HEK293 (cell line): Measurements from ENCODE around the gene CMYA5.
"Not testable (repeated sequence)": the region's sequence is repeated elsewhere in the genome, so short reads cannot be mapped to it uniquely, and the experiment has no call there.

ENCODE experiments used
- CTCF ChIA-PET: fragments of 350-600 bp; formaldehyde crosslinking; extraction: SDS; loops from one replicate; lab custom pipeline; 2021; ENCODE audit warnings: antibody characterized with exemption; lab: Yijun Ruan, JAX
- POLR2A ChIA-PET: fragments of 300-600 bp; formaldehyde crosslinking; extraction: SDS; loops from one replicate; lab custom pipeline; 2020; ENCODE audit warnings: antibody characterized with exemption, inconsistent platforms; lab: Yijun Ruan, JAX
- H3K27ac ChIP-seq: fragments of 200-500 bp; sonication (Bioruptor generic); 2 replicates; pipeline ENCODE4 v1.5.1; 2014; ENCODE audit warnings: low read depth, low read length, control low read depth, inconsistent platforms; ENCODE audit errors: extremely low read depth
- H3K36me3 ChIP-seq, 2 experiments: fragments of 200-500 bp in 1 of 2; sonication (Bioruptor generic) in 1 of 2; 1 replicate in 1 of 2; 2 replicates in 1 of 2; pipeline ENCODE4 v1.5.1; 2014 to 2017; ENCODE audit warnings: inconsistent platforms in 2 of 2, low read length in 2 of 2; ENCODE audit not compliant: control insufficient read depth in 2 of 2, insufficient read depth in 1 of 2
- H3K4me1 ChIP-seq: fragments of 200-500 bp; sonication (Bioruptor generic); 2 replicates; pipeline ENCODE4 v1.5.1; 2014; ENCODE audit warnings: mild to moderate bottlenecking, low read length, inconsistent platforms; ENCODE audit not compliant: control insufficient read depth, insufficient read depth
- H3K4me3 ChIP-seq: 2 replicates; pipeline ENCODE4 v1.5.1; 2011; ENCODE audit warnings: low read depth, mild to moderate bottlenecking, control low read depth, low read length, moderate library complexity
- H3K9me3 ChIP-seq: fragments of 200-500 bp; sonication (Bioruptor generic); 2 replicates; pipeline ENCODE4 v1.5.1; 2014; ENCODE audit warnings: low read depth, low read length, inconsistent platforms; ENCODE audit not compliant: control insufficient read depth, insufficient read depth
- GLI4 ChIP-seq: fragments of 450-650 bp; formaldehyde crosslinking; IDR thresholded peaks from 2 replicates; pipeline ENCODE4 v1.5.1; 2016; ENCODE audit warnings: missing biosample characterization, missing genetic modification characterization
- PRDM6 ChIP-seq: fragments of 450-650 bp; formaldehyde crosslinking; IDR thresholded peaks from 2 replicates; pipeline ENCODE4 v1.5.1; 2017; ENCODE audit warnings: missing biosample characterization, missing genetic modification characterization
- SALL2 ChIP-seq: fragments of 450-650 bp; formaldehyde crosslinking; IDR thresholded peaks from 2 replicates; pipeline ENCODE4 v1.5.0; 2017; ENCODE audit warnings: missing biosample characterization, mild to moderate bottlenecking, missing genetic modification characterization, borderline replicate concordance
- SCRT2 ChIP-seq: fragments of 450-650 bp; formaldehyde crosslinking; IDR thresholded peaks from 2 replicates; pipeline ENCODE4 v1.5.1; 2016; ENCODE audit warnings: missing biosample characterization, missing genetic modification characterization
- WT1 ChIP-seq: fragments of 450-650 bp; formaldehyde crosslinking; IDR thresholded peaks from 2 replicates; pipeline ENCODE4 v1.5.1; 2016; ENCODE audit warnings: missing biosample characterization, missing genetic modification characterization
- YY1 ChIP-seq: fragments of 450-650 bp; formaldehyde crosslinking; IDR thresholded peaks from 2 replicates; pipeline ENCODE4 v1.5.1; 2018; ENCODE audit warnings: missing biosample characterization, missing genetic modification characterization
- ZBTB10 ChIP-seq: fragments of 450-650 bp; formaldehyde crosslinking; IDR thresholded peaks from 2 replicates; pipeline ENCODE4 v1.5.1; 2016; ENCODE audit warnings: missing biosample characterization, missing genetic modification characterization
- ZFP69B ChIP-seq: fragments of 450-650 bp; formaldehyde crosslinking; IDR thresholded peaks from 2 replicates; pipeline ENCODE4 v1.5.1; 2016; ENCODE audit warnings: missing biosample characterization, missing genetic modification characterization
- ZNF18 ChIP-seq: fragments of 450-650 bp; formaldehyde crosslinking; IDR thresholded peaks from 2 replicates; pipeline ENCODE4 v1.5.1; 2016; ENCODE audit warnings: missing biosample characterization, missing genetic modification characterization
- ZNF19 ChIP-seq: fragments of 450-650 bp; formaldehyde crosslinking; IDR thresholded peaks from 2 replicates; pipeline ENCODE4; 2016; ENCODE audit warnings: missing biosample characterization, missing genetic modification characterization, low read depth
- ZNF324 ChIP-seq: fragments of 450-650 bp; formaldehyde crosslinking; IDR thresholded peaks from 2 replicates; pipeline ENCODE4 v1.5.1; 2016; ENCODE audit warnings: missing biosample characterization, missing genetic modification characterization
- ZNF449 ChIP-seq: fragments of 450-650 bp; formaldehyde crosslinking; IDR thresholded peaks from 2 replicates; pipeline ENCODE4 v1.5.1; 2017; ENCODE audit warnings: missing biosample characterization, mild to moderate bottlenecking, missing genetic modification characterization, moderate library complexity
- ZNF514 ChIP-seq: fragments of 450-650 bp; formaldehyde crosslinking; IDR thresholded peaks from 2 replicates; pipeline ENCODE4 v1.5.1; 2016; ENCODE audit warnings: missing biosample characterization, missing genetic modification characterization
- ZNF549 ChIP-seq: fragments of 450-650 bp; IDR thresholded peaks from 2 replicates; pipeline ENCODE4 v1.5.1; 2018; ENCODE audit warnings: missing biosample characterization, missing genetic modification characterization, mild to moderate bottlenecking, inconsistent platforms, moderate library complexity
- ZNF654 ChIP-seq: fragments of 450-650 bp; formaldehyde crosslinking; IDR thresholded peaks from 2 replicates; pipeline ENCODE4 v1.5.1; 2016; ENCODE audit warnings: low read depth, missing biosample characterization, missing genetic modification characterization
- ZNF658 ChIP-seq: fragments of 450-650 bp; formaldehyde crosslinking; IDR thresholded peaks from 2 replicates; pipeline ENCODE4; 2016; ENCODE audit warnings: missing biosample characterization, missing genetic modification characterization
- ZNF701 ChIP-seq: fragments of 450-650 bp; formaldehyde crosslinking; IDR thresholded peaks from 2 replicates; pipeline ENCODE4 v1.5.1; 2016; ENCODE audit warnings: missing biosample characterization, missing genetic modification characterization
- TF ChIP-seq, protein P1 (sequence below): fragments of 450-650 bp; formaldehyde crosslinking; IDR thresholded peaks from 2 replicates; pipeline ENCODE4 v1.5.1; 2017; ENCODE audit warnings: missing biosample characterization, missing genetic modification characterization

Gene CMYA5

DNA sequence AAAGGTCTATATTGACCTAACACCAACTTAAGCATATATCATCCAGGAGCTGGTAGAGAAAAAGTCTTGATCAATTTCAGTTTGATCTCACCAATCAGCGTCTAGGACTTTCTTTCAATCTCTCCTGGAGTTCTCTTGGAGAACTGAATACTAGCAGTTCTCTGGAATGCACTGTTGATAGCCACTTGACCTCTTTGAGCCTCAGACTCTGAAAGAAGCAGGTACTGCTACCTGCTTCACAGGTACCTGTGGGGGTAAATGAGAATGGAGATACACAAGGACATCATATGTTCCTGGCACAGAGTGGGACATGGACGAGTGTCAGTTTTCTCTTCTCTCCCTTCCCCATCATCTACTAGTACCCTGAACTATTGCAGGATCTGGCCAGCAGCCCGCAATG is 16.0 kb downstream of the CMYA5 start (continued):
- TF ChIP-seq ZNF18 (tag by site-specific recombination), result no peak
- no peak for TF ChIP-seq ZNF701

DNA sequence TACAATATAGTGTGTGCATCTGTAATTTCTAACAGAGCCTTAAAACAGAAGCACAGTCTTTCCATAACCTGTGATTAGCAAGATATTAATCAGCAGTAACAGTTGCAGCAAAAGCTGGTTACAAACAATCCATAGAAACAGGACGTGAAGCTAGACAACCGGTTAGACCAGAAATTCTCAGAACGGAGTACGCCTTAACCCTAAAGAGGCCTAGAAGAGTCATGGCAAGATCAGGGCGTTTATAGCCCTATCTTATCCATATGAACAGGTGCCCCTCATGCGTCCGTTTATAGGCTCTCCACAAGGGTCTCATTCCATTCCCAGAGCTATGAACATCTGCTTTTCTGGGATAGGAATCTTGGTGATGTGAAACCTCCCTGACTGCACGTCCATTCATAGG is 16.7 kb downstream of the CMYA5 start:
- H3K4me3 ChIP-seq, H3K4me1 ChIP-seq, POLR2A ChIA-PET, CTCF ChIA-PET, H3K27ac ChIP-seq, H3K36me3 ChIP-seq, H3K9me3 ChIP-seq: not testable (repeated sequence)

DNA sequence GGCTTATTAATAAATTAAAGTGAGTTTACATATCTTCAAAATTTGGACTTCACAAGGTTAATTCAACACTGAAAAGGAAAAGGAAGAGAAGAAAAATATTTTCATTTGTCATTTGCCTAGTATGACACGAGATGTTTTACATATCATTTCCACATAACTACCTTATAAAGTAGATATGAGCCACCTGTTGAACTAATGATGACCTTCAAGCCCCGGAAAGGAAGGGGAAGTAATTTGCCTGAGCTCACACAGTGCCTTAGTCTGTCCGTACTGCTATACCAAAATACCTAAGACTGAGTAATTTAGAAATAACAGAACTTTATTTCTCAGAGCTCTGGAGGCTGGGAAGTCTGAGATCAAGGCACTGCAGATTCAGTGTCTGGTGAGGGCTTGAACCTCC is 17.9 kb downstream of the CMYA5 start:
- TF ChIP-seq ZNF324 (tag by site-specific recombination) (no peak), SCRT2 (tag by site-specific recombination) (0 out of 2 replicates have a peak, but pooled peaks have one; percentile 38)
- TF ChIP-seq, all 188 proteins: peak for 1
- Histone ChIP-seq H3K9me3 (no peaks in the 10 kb centered on the region), H3K27ac (no peak overlapping the region), H3K4me3 (no peak overlapping the region), H3K36me3 (no peaks in the 10 kb centered on the region), H3K4me1 (no peaks in the 10 kb centered on the region)
- ChIA-PET POLR2A (no interaction called here), CTCF (no interaction called here)

DNA sequence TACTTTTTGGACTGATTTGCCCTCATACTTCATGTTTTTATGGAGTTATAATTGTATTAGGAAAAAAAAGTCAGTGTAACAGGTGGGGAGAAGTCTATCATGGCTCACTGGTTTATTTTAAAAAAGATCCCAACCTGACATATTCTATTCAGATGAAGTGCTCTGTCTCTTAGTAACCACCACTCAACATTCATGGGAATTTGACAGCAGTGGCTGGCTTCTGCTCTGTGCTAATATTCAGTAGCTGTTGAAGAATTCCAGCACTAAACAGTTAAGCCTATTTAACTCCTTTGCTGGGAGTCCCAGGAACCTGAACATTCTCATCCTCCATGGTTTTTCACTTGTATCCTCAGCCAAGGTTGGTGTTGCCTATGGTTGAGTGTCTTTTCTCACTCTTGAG is 23.1 kb downstream of the CMYA5 start:
- Histone ChIP-seq H3K4me3 (no peak overlapping the region), H3K4me1 (no peaks in the 10 kb centered on the region), H3K9me3 (no peaks in the 10 kb centered on the region), H3K27ac (no peak overlapping the region), H3K36me3 (no peaks in the 10 kb centered on the region)
- POLR2A ChIA-PET, result no interaction called here
- TF ChIP-seq ZBTB10 (no peak), ZFP69B (tag by site-specific recombination) (no peak), SALL2 (no peak), PRDM6 (no peak), ZNF19 (tag by site-specific recombination) (no peak), GLI4 (tag by site-specific recombination) (no peak), ZNF654 (no peak), YY1 (tag by site-specific recombination) (no peak), ZNF549 (no peak), ZNF658 (tag by site-specific recombination) (no peak), ZNF449 (no peak), WT1 (tag by site-specific recombination) (no peak), ZNF514 (tag by site-specific recombination) (no peak)
- TF ChIP-seq, protein P1, sequence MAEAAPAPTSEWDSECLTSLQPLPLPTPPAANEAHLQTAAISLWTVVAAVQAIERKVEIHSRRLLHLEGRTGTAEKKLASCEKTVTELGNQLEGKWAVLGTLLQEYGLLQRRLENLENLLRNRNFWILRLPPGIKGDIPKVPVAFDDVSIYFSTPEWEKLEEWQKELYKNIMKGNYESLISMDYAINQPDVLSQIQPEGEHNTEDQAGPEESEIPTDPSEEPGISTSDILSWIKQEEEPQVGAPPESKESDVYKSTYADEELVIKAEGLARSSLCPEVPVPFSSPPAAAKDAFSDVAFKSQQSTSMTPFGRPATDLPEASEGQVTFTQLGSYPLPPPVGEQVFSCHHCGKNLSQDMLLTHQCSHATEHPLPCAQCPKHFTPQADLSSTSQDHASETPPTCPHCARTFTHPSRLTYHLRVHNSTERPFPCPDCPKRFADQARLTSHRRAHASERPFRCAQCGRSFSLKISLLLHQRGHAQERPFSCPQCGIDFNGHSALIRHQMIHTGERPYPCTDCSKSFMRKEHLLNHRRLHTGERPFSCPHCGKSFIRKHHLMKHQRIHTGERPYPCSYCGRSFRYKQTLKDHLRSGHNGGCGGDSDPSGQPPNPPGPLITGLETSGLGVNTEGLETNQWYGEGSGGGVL, result no peak
- CTCF ChIA-PET, result interaction anchor here (1.0 to 1.1 kb wide), 2 partner anchors 10 to 154 kb away, joined by 3 to 6 read pairs; no protein-coding TSS in a partner anchor
